Small intestine (tissue), 7 donors: ENCODE data around the gene MRRF. TPM values are rescaled to one million over a fixed set of nuclear protein-coding genes. Genes with fewer than 3 reads are reported as not detected.

Experiments used
- DNase-seq, 2 donors: peaks; one replicate each; pipeline versions ENCODE4 v3.0.0 to v3.0.0-alpha.2; 2013
- FAIRE-seq: peaks from 2 replicates; lab custom pipeline; 2012; peaks lifted over from hg19 to GRCh38; lab: Jason Lieb, UNC
- H3K27ac ChIP-seq, 3 donors: one replicate each; pipeline ENCODE4 v1.5.1; 2013; ENCODE audit warnings: low read length in 2 of 3, mild to moderate bottlenecking in 2 of 3, control low read depth in 1 of 3, inconsistent platforms in 1 of 3, low read depth in 1 of 3, moderate library complexity in 1 of 3
- H3K27me3 ChIP-seq, 3 donors: one replicate each; pipeline ENCODE4 v1.6.1; 2013; ENCODE audit warnings: low read length in 3 of 3, inconsistent platforms in 1 of 3; ENCODE audit not compliant: control insufficient read depth in 3 of 3, insufficient read depth in 3 of 3
- H3K36me3 ChIP-seq, 3 donors: one replicate each; pipeline ENCODE4 v1.6.1; 2013; ENCODE audit warnings: low read length in 3 of 3, inconsistent platforms in 1 of 3, low read depth in 1 of 3, mild to moderate bottlenecking in 1 of 3, moderate library complexity in 1 of 3; ENCODE audit not compliant: control insufficient read depth in 3 of 3, insufficient read depth in 2 of 3
- H3K4me1 ChIP-seq, 3 donors: one replicate each; pipeline ENCODE4 v1.6.1; 2013; ENCODE audit warnings: low read length in 2 of 3, inconsistent platforms in 1 of 3, low read depth in 1 of 3, mild to moderate bottlenecking in 1 of 3, moderate library complexity in 1 of 3; ENCODE audit not compliant: control insufficient read depth in 3 of 3, insufficient read depth in 2 of 3
- H3K4me3 ChIP-seq, 3 donors: one replicate each; pipeline ENCODE4 v1.5.1; 2013; ENCODE audit warnings: low read length in 3 of 3, control low read depth in 1 of 3, inconsistent platforms in 1 of 3, low read depth in 1 of 3, mild to moderate bottlenecking in 1 of 3, moderate library complexity in 1 of 3
- H3K9me3 ChIP-seq, 2 donors: one replicate each; pipeline ENCODE4 v1.6.1; 2013; ENCODE audit warnings: low read depth in 1 of 2, low read length in 1 of 2; ENCODE audit not compliant: control insufficient read depth in 2 of 2, insufficient read depth in 1 of 2
- WGBS, 3 donors: extraction: QIAGEN DNeasy Blood & Tissue Kit; methylation state at CpG; one replicate each; pipeline ENCODE4 v1.1.7; 2013; 5-methylcytosine and 5-hydroxymethylcytosine counted together
- polyA plus RNA-seq, 4 donors: library from polyadenylated mRNA; stranded (reverse) in 3 of 4; unstranded in 1 of 4; fragments of 200-250 nt in 3 of 4; fragments of 120-200 nt in 1 of 4; gene quantifications; one replicate each; pipeline versions ENCODE4 v1.2.1 to v1.2.3, GENCODE V29; 2013
- donor health status: healthy with polysubstance abuse.
- donor health status: control.
- donor health status: control.
- donor health status: Bipolar disorder and iron deficiency.
- donor health status: healthy.

Gene MRRF
- polyA plus RNA-seq, 4 donors, result 46.2 to 72.7 (median 58.6) TPM

- Histone ChIP-seq H3K27me3 (peaks cover 0 to 58% (median 17%) of the 10 kb centered on the region in 3 donors), H3K36me3 (peaks cover 0 to 2% (median 2%) of the 10 kb centered on the region in 3 donors), H3K4me1 (no peaks in the 10 kb centered on the region), H3K4me3 (no peak overlapping the region), H3K27ac (no peak overlapping the region), H3K9me3 (no peaks in the 10 kb centered on the region)
- FAIRE-seq (no peak), DNase-seq (no peak)
- WGBS, 3 donors, result 62 to 80% (median 69%) methylated on average over 7 of the region's 7 CpGs
Observed at GRCh38 chr9:122234022-122234748, 30.5 kb upstream of the MRRF start.

GRCh38 chr9:122236681-122237080, 28.0 kb upstream of the MRRF start:
- H3K9me3 ChIP-seq, result no peaks in the 10 kb centered on the region
- H3K36me3 ChIP-seq, result peaks cover 2 to 5% (median 2%) of the 10 kb centered on the region in 3 donors
- DNase-seq, result no peak
- WGBS, 3 donors, result 71 to 78% (median 74%) methylated on average over 10 of the region's 10 CpGs
- H3K4me1 ChIP-seq, result no peaks in the 10 kb centered on the region
- H3K4me3 ChIP-seq, result no peak overlapping the region
- H3K27ac ChIP-seq, result no peak overlapping the region
- H3K27me3 ChIP-seq, result peaks cover 0 to 33% (median 0%) of the 10 kb centered on the region in 3 donors
- FAIRE-seq, result no peak

- FAIRE-seq (no peak), DNase-seq (no peak)
- Histone ChIP-seq H3K27me3 (peaks cover 0 to 6% (median 0%) of the 10 kb centered on the region in 3 donors), H3K9me3 (no peaks in the 10 kb centered on the region), H3K27ac (no peak overlapping the region), H3K4me3 (no peak overlapping the region), H3K36me3 (peaks cover 5 to 11% (median 9%) of the 10 kb centered on the region in 3 donors), H3K4me1 (no peaks in the 10 kb centered on the region)
- 77 to 89% (median 88%) methylated on average over 5 of the region's 5 CpGs for WGBS, 3 donors
Observed at GRCh38 chr9:122239722-122240121, 25.0 kb upstream of the MRRF start.

GRCh38 chr9:122244349-122244748, 20.3 kb upstream of the MRRF start:
- Histone ChIP-seq H3K4me3 (no peak overlapping the region), H3K4me1 (no peaks in the 10 kb centered on the region), H3K9me3 (no peaks in the 10 kb centered on the region), H3K27ac (no peak overlapping the region), H3K27me3 (no peaks in the 10 kb centered on the region), H3K36me3 (peaks cover 16 to 20% (median 20%) of the 10 kb centered on the region in 3 donors)
- DNase-seq, result no peak
- no peak for FAIRE-seq
- WGBS, 3 donors, result 86 to 96% (median 94%) methylated on average over 3 of the region's 3 CpGs

- Histone ChIP-seq H3K27me3 (no peaks in the 10 kb centered on the region), H3K4me1 (no peaks in the 10 kb centered on the region), H3K4me3 (no peak overlapping the region), H3K36me3 (peaks cover 16 to 28% (median 19%) of the 10 kb centered on the region in 3 donors), H3K27ac (no peak overlapping the region), H3K9me3 (no peaks in the 10 kb centered on the region)
- WGBS, 3 donors, result 88 to 95% (median 89%) methylated on average over 3 of the region's 3 CpGs
- FAIRE-seq, result no peak
- DNase-seq, result no peak
Observed at GRCh38 chr9:122246666-122247065, 18.0 kb upstream of the MRRF start.

GRCh38 chr9:122248448-122248865, 16.2 kb upstream of the MRRF start:
- DNase-seq (no peak), FAIRE-seq (no peak)
- no peaks in the 10 kb centered on the region for H3K9me3 ChIP-seq
- no peak overlapping the region for H3K4me3 ChIP-seq
- no peaks in the 10 kb centered on the region for H3K4me1 ChIP-seq
- no peaks in the 10 kb centered on the region for H3K27me3 ChIP-seq
- no peak overlapping the region for H3K27ac ChIP-seq
- peaks cover 14 to 24% (median 21%) of the 10 kb centered on the region in 3 donors for H3K36me3 ChIP-seq
- WGBS, 3 donors, result 84 to 87% (median 84%) methylated on average over 5 of the region's 5 CpGs

GRCh38 chr9:122251351-122251750, 13.3 kb upstream of the MRRF start:
- no peak for FAIRE-seq
- WGBS, 3 donors, result 92 to 98% (median 94%) methylated on average over 2 of the region's 2 CpGs

GRCh38 chr9:122252796-122253195, 11.9 kb upstream of the MRRF start:
- Histone ChIP-seq H3K4me1 (no peaks in the 10 kb centered on the region), H3K27me3 (no peaks in the 10 kb centered on the region), H3K36me3 (peaks cover 6 to 22% (median 7%) of the 10 kb centered on the region in 3 donors), H3K4me3 (no peak overlapping the region), H3K9me3 (no peaks in the 10 kb centered on the region), H3K27ac (no peak overlapping the region)
- FAIRE-seq, result no peak
- DNase-seq, result no peak
- WGBS, 3 donors, result 69 to 93% (median 85%) methylated on average over 5 of the region's 5 CpGs

More at GRCh38 chr9:122251351-122251750, 13.3 kb upstream of the MRRF start:
- DNase-seq, result no peak
- Histone ChIP-seq H3K9me3 (no peaks in the 10 kb centered on the region), H3K27me3 (no peaks in the 10 kb centered on the region), H3K4me3 (no peak overlapping the region), H3K27ac (no peak overlapping the region), H3K36me3 (peaks cover 11 to 21% (median 17%) of the 10 kb centered on the region in 3 donors), H3K4me1 (no peaks in the 10 kb centered on the region)
